Measurements from ENCODE around the gene DNAL1. TPM values are rescaled to one million over a fixed set of nuclear protein-coding genes. Genes with fewer than 3 reads are reported as not detected.

The DNAL1 gene
- polyA plus RNA-seq, 3 donors: 17.9 to 22.5 (median 21.6) TPM

Other genes starting within 250 kb of the DNAL1 start
- gene NUMB, start 186.4 kb upstream of the DNAL1 start, polyA plus RNA-seq (ENCODE audit: insufficient read length in 3 of 3): 10 to 100 TPM; 85.0 to 86.4 (median 85.3) TPM
- gene RIOX1, start 154.1 kb upstream of the DNAL1 start, polyA plus RNA-seq (ENCODE audit: insufficient read length in 3 of 3): 10 to 100 TPM in 2 of 3 donors, 1 to 10 TPM in 1; 10.0 to 11.4 (median 10.5) TPM
- 10 to 100 TPM in 2 of 3 donors, 1 to 10 TPM in 1; 7.3 to 16.0 (median 12.3) TPM for gene ACOT1, start 107.8 kb upstream of the DNAL1 start, polyA plus RNA-seq (ENCODE audit: insufficient read length in 3 of 3)
- gene HEATR4, start 86.0 kb upstream of the DNAL1 start, polyA plus RNA-seq (ENCODE audit: insufficient read length in 3 of 3): 1 to 10 TPM; 1.6 to 1.7 (median 1.6) TPM
- 10 to 100 TPM; 53.3 to 78.2 (median 68.5) TPM for gene ACOT2, start 75.8 kb upstream of the DNAL1 start, polyA plus RNA-seq (ENCODE audit: insufficient read length in 3 of 3)
- 1 to 10 TPM; 2.9 to 4.6 (median 3.8) TPM for gene ACOT4, start 53.1 kb upstream of the DNAL1 start, polyA plus RNA-seq (ENCODE audit: insufficient read length in 3 of 3)
- gene ACOT6, start 32.5 kb upstream of the DNAL1 start, polyA plus RNA-seq (ENCODE audit: insufficient read length in 3 of 3): under 1 TPM in 1 of 3 donors, not detected in 2; 0.19 TPM
- gene PNMA1, start 69.4 kb downstream of the DNAL1 start, polyA plus RNA-seq (ENCODE audit: insufficient read length in 3 of 3): 10 to 100 TPM; 94.3 to 97.5 (median 97.2) TPM
- gene PTGR2, start 206.8 kb downstream of the DNAL1 start, polyA plus RNA-seq (ENCODE audit: insufficient read length in 3 of 3): 10 to 100 TPM; 16.8 to 34.0 (median 26.3) TPM
- gene ZNF410, start 241.9 kb downstream of the DNAL1 start, polyA plus RNA-seq (ENCODE audit: insufficient read length in 3 of 3): 10 to 100 TPM; 57.7 to 62.2 (median 60.8) TPM